HepG2 (cell line): ENCODE data around the gene ACYP2. TPM values are rescaled to one million over a fixed set of nuclear protein-coding genes. Genes with fewer than 3 reads are reported as not detected.

Source experiments
- ATAC-seq: fragments of 200-7000 bp; cut with Tn5 transposase; 3 replicates; pipeline ENCODE4 v1.9.1; 2020; ENCODE audit warnings: mild to moderate bottlenecking, moderate library complexity
- BruUV-seq: library from RNA; stranded (reverse); fragments of 400-500 nt; replicated peaks from 2 replicates; lab custom pipeline; 2021; lab: Mats Ljungman, UMichigan
- CTCF ChIA-PET: fragments of 300-600 bp; formaldehyde crosslinking; extraction: SDS; loops from one replicate; lab custom pipeline; 2021; ENCODE audit warnings: low total read pairs, inconsistent platforms, low intra/inter-chr PET ratio; lab: Yijun Ruan, JAX
- POLR2A ChIA-PET: fragments of 350-600 bp; sonication (Branson Sonifier 250); formaldehyde crosslinking; loops from one replicate; lab custom pipeline; 2020; ENCODE audit warnings: antibody characterized with exemption, inconsistent platforms; lab: Yijun Ruan, JAX
- DNase-seq: peaks from one replicate; pipeline ENCODE4 v3.0.0-alpha.2; 2015; ENCODE audit warnings: low spot score
- FAIRE-seq: peaks from 3 replicates; lab custom pipeline; 2011; peaks lifted over from hg19 to GRCh38; lab: Jason Lieb, UNC
- H2AFZ ChIP-seq: one replicate; pipeline ENCODE4 v1.6.1; 2011; ENCODE audit warnings: low read length, inconsistent platforms
- H3K27ac ChIP-seq: fragments of 300-600 bp; 3 replicates; pipeline ENCODE4 v1.8.0; 2011; ENCODE audit warnings: mixed run types, mild to moderate bottlenecking, mixed read lengths, low read length, inconsistent platforms; ENCODE audit not compliant: insufficient read depth; ENCODE audit errors: extremely low read length
- H3K27me3 ChIP-seq, 2 experiments: fragments of 200-600 bp in 1 of 2; 2 replicates in 1 of 2; 3 replicates in 1 of 2; pipeline versions ENCODE4 v1.6.0 to v1.8.0; 2011; ENCODE audit warnings: low read length in 2 of 2, mild to moderate bottlenecking in 2 of 2, moderate library complexity in 2 of 2, inconsistent platforms in 1 of 2; ENCODE audit not compliant: insufficient read depth in 2 of 2, control insufficient read depth in 1 of 2
- H3K36me3 ChIP-seq, 2 experiments: fragments of 200-600 bp in 1 of 2; replicated peaks in 1 of 2; 2 replicates in 1 of 2; 3 replicates in 1 of 2; pipeline versions ENCODE4 v1.5.1 to v1.8.0; 2011; ENCODE audit warnings: low read length in 2 of 2, inconsistent platforms in 1 of 2; ENCODE audit not compliant: insufficient read depth in 2 of 2, control insufficient read depth in 1 of 2
- H3K4me1 ChIP-seq: 2 replicates; pipeline ENCODE4 v1.5.1; 2012; ENCODE audit warnings: low read length, inconsistent platforms; ENCODE audit not compliant: insufficient read depth
- H3K4me2 ChIP-seq: 2 replicates; pipeline ENCODE4 v1.6.0; 2011; ENCODE audit warnings: low read depth, low read length, inconsistent platforms
- H3K4me3 ChIP-seq, 3 experiments: fragments of 200-600 bp in 1 of 3; sonication (generic), shearing (Covaris generic) in 1 of 3; replicated peaks in 1 of 3; 2 replicates each; pipeline ENCODE4 v1.5.1; 2011 to 2016; ENCODE audit warnings: low read length in 3 of 3, inconsistent platforms in 2 of 3, low read depth in 2 of 3, mild to moderate bottlenecking in 2 of 3, control low read depth in 1 of 3, mixed read lengths in 1 of 3; ENCODE audit not compliant: insufficient read depth in 1 of 3
- H3K79me2 ChIP-seq: one replicate; pipeline ENCODE4 v1.6.1; 2011; ENCODE audit warnings: low read length, inconsistent platforms; ENCODE audit not compliant: insufficient read depth
- H3K9ac ChIP-seq: 2 replicates; pipeline ENCODE4 v1.6.0; 2011; ENCODE audit warnings: mild to moderate bottlenecking, low read depth, low read length, inconsistent platforms; ENCODE audit not compliant: insufficient read depth
- H3K9me3 ChIP-seq: 2 replicates; pipeline ENCODE4 v1.5.1; 2012; ENCODE audit warnings: mild to moderate bottlenecking, low read length
- H4K20me1 ChIP-seq: 2 replicates; pipeline ENCODE4 v1.6.0; 2011; ENCODE audit warnings: inconsistent platforms, mild to moderate bottlenecking, low read length, moderate library complexity; ENCODE audit not compliant: insufficient read depth
- ATAD3A ChIP-seq: sonication (generic); formaldehyde crosslinking; IDR thresholded peaks from 2 replicates; pipeline ENCODE4 v1.4.0; 2020; ENCODE audit warnings: missing genetic modification reagents
- ATF7 ChIP-seq, 2 experiments: fragments of 450-650 bp in 1 of 2; sonication (generic) in 1 of 2; formaldehyde crosslinking in 1 of 2; IDR thresholded peaks; 2 replicates each; pipeline versions ENCODE4 v1.4.0 to v1.6.1; 2016 to 2020; ENCODE audit warnings: antibody characterized with exemption in 1 of 2, mild to moderate bottlenecking in 1 of 2, missing genetic modification reagents in 1 of 2
- ATM ChIP-seq: fragments of 450-650 bp; IDR thresholded peaks from 2 replicates; pipeline ENCODE4 v1.7.1; 2017; ENCODE audit warnings: mild to moderate bottlenecking, borderline replicate concordance
- ETV6 ChIP-seq: sonication (generic); formaldehyde crosslinking; conservative IDR thresholded peaks from 2 replicates; pipeline ENCODE4 v1.4.0; 2020; ENCODE audit warnings: missing genetic modification reagents
- RORA ChIP-seq: sonication (generic); formaldehyde crosslinking; IDR thresholded peaks from 2 replicates; pipeline ENCODE4 v1.5.0; 2020; ENCODE audit warnings: mild to moderate bottlenecking, missing genetic modification reagents, moderate library complexity
- ZBTB33 ChIP-seq: sonication (generic); formaldehyde crosslinking; IDR thresholded peaks from 2 replicates; pipeline ENCODE4 v1.4.0; 2020; ENCODE audit warnings: missing genetic modification reagents
- ZBTB38 ChIP-seq: sonication (generic); formaldehyde crosslinking; IDR thresholded peaks from 2 replicates; pipeline ENCODE4 v1.5.1; 2020; ENCODE audit warnings: mild to moderate bottlenecking, missing genetic modification reagents
- ZNF430 ChIP-seq: sonication (generic); formaldehyde crosslinking; IDR thresholded peaks from 2 replicates; pipeline ENCODE4 v1.9.0; 2021; ENCODE audit warnings: mild to moderate bottlenecking, missing genetic modification reagents
- ZNF550 ChIP-seq: sonication (generic); formaldehyde crosslinking; IDR thresholded peaks from 2 replicates; pipeline ENCODE4 v1.4.0; 2020; ENCODE audit warnings: mild to moderate bottlenecking, missing genetic modification reagents, borderline replicate concordance
- ZNF75D ChIP-seq: sonication (generic); formaldehyde crosslinking; IDR thresholded peaks from 2 replicates; pipeline ENCODE4 v1.8.1; 2023; ENCODE audit warnings: missing genetic modification reagents, mild to moderate bottlenecking, borderline replicate concordance
- ZNF841 ChIP-seq: sonication (generic); formaldehyde crosslinking; IDR thresholded peaks from 2 replicates; pipeline ENCODE4 v1.8.1; 2023; ENCODE audit warnings: missing genetic modification reagents, borderline replicate concordance
- WGBS: methylation state at CpG from one replicate; pipeline ENCODE4 v1.1.6; 2017; ENCODE audit warnings: low lambda C conversion rate; 5-methylcytosine and 5-hydroxymethylcytosine counted together
- in situ Hi-C: cut with HindIII; loops from 2 replicates; pipeline ENCODE4 v1.10.0; 2017; ENCODE audit warnings: low pct_unique_long_range_greater_than_20kb; ENCODE audit not compliant: extremely low pct_ligation_motif_present
- intact Hi-C: fragments of 100-400 bp; cut with micrococcal nuclease; formaldehyde crosslinking; loops from one replicate; pipeline ENCODE4 v1.10.0; 2022; ENCODE audit not compliant: unreplicated experiment
- polyA plus RNA-seq, 8 experiments: library from polyadenylated mRNA; depleted of rRNA in 3 of 8; stranded (reverse) in 7 of 8; unstranded in 1 of 8; fragments of >200 nt; fragmentation: Illumina TruSeq in 4 of 8; extraction: Trizol in 4 of 8; gene quantifications; 2 replicates each; pipeline versions ENCODE4 v1.2.1 to v1.2.3, GENCODE V29; 2011 to 2016; ENCODE audit warnings: low read depth in 4 of 8, missing spikeins in 1 of 8, mixed read lengths in 1 of 8; ENCODE audit not compliant: insufficient read depth in 1 of 8
- total RNA-seq, 5 experiments: library from RNA; depleted of rRNA; stranded (reverse); fragments of >200 nt; fragmentation: Illumina TruSeq; extraction: Trizol; gene quantifications; 2 replicates each; pipeline ENCODE4 v1.2.3, GENCODE V29; 2016; ENCODE audit warnings: low read depth in 1 of 5
- TF ChIP-seq, protein P1 (sequence below), 2 experiments: IDR thresholded peaks; 2 replicates each; pipeline ENCODE4 v1.6.1; 2011 to 2012; ENCODE audit warnings: low read length in 2 of 2, borderline replicate concordance in 1 of 2, low read depth in 1 of 2, mild to moderate bottlenecking in 1 of 2, moderate library complexity in 1 of 2
- TF ChIP-seq, protein P2 (sequence below): sonication (generic); formaldehyde crosslinking; IDR thresholded peaks from 2 replicates; pipeline ENCODE4 v1.5.1; 2020; ENCODE audit warnings: missing genetic modification reagents, mild to moderate bottlenecking, borderline replicate concordance

The ACYP2 gene
- total and polyA plus RNA-seq, 2 of the 13 experiments (the other 11 are each of a cell fraction or from before 2014, with no cell fraction given), result 12.3 to 12.7 TPM

GRCh38 chr2:54262015-54262765 lies 146.8 kb downstream of the ACYP2 start:
- Histone ChIP-seq H3K4me3 (no peak overlapping the region), H3K27me3 (no peaks in the 10 kb centered on the region), H3K79me2 (no peaks in the 10 kb centered on the region), H3K9ac (0 out of 2 replicates have a peak overlapping the region, but pooled peaks have one; percentile 16), H3K4me2 (peak overlapping the region; percentile 43), H4K20me1 (no peaks in the 10 kb centered on the region), H3K9me3 (peaks cover 11% of the 10 kb centered on the region), H3K27ac (peak overlapping the region; percentile 44), H3K36me3 (no peaks in the 10 kb centered on the region), H3K4me1 (peaks cover 47% of the 10 kb centered on the region), H2AFZ (no peak overlapping the region)
- in situ Hi-C loops (no loop called here), intact Hi-C loops (no loop called here)
- FAIRE-seq (no peak), ATAC-seq (peak; percentile 97), DNase-seq (peak; percentile 72)
- ChIA-PET POLR2A (interaction anchor here (1.5 kb wide), 1 partner anchor 218 kb away, joined by 3 read pairs; no protein-coding TSS in a partner anchor), CTCF (no interaction called here)
- BruUV-seq, result no TSS peak
- WGBS, result 73% methylated on average over 2 of the region's 2 CpGs
- TF ChIP-seq RORA (CRISPR knock-in tag), result no peak
- TF ChIP-seq ZNF550 (CRISPR knock-in tag), result no peak
- TF ChIP-seq ZNF430 (CRISPR knock-in tag), result no peak
- TF ChIP-seq ZBTB33 (CRISPR knock-in tag), result no peak
- peak; percentile 97 for TF ChIP-seq ATF7 (IDR thresholded peaks at IDR 0.05)
- TF ChIP-seq ATF7 (CRISPR knock-in tag; IDR thresholded peaks at IDR 0.05), result no peak
- no peak for TF ChIP-seq ZBTB38 (CRISPR knock-in tag)
- TF ChIP-seq, protein P1, sequence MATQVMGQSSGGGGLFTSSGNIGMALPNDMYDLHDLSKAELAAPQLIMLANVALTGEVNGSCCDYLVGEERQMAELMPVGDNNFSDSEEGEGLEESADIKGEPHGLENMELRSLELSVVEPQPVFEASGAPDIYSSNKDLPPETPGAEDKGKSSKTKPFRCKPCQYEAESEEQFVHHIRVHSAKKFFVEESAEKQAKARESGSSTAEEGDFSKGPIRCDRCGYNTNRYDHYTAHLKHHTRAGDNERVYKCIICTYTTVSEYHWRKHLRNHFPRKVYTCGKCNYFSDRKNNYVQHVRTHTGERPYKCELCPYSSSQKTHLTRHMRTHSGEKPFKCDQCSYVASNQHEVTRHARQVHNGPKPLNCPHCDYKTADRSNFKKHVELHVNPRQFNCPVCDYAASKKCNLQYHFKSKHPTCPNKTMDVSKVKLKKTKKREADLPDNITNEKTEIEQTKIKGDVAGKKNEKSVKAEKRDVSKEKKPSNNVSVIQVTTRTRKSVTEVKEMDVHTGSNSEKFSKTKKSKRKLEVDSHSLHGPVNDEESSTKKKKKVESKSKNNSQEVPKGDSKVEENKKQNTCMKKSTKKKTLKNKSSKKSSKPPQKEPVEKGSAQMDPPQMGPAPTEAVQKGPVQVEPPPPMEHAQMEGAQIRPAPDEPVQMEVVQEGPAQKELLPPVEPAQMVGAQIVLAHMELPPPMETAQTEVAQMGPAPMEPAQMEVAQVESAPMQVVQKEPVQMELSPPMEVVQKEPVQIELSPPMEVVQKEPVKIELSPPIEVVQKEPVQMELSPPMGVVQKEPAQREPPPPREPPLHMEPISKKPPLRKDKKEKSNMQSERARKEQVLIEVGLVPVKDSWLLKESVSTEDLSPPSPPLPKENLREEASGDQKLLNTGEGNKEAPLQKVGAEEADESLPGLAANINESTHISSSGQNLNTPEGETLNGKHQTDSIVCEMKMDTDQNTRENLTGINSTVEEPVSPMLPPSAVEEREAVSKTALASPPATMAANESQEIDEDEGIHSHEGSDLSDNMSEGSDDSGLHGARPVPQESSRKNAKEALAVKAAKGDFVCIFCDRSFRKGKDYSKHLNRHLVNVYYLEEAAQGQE (IDR thresholded peaks at IDR 0.05; ENCODE audit: borderline replicate concordance in 1 of 2, low read depth in 1 of 2, low read length in 2 of 2), result no peak
- TF ChIP-seq ATM, result no peak
- TF ChIP-seq ZNF75D (CRISPR knock-in tag), result no peak
- TF ChIP-seq, protein P2, sequence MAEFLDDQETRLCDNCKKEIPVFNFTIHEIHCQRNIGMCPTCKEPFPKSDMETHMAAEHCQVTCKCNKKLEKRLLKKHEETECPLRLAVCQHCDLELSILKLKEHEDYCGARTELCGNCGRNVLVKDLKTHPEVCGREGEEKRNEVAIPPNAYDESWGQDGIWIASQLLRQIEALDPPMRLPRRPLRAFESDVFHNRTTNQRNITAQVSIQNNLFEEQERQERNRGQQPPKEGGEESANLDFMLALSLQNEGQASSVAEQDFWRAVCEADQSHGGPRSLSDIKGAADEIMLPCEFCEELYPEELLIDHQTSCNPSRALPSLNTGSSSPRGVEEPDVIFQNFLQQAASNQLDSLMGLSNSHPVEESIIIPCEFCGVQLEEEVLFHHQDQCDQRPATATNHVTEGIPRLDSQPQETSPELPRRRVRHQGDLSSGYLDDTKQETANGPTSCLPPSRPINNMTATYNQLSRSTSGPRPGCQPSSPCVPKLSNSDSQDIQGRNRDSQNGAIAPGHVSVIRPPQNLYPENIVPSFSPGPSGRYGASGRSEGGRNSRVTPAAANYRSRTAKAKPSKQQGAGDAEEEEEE (CRISPR knock-in tag), result no peak
- TF ChIP-seq ATAD3A (CRISPR knock-in tag), result no peak
- TF ChIP-seq ETV6 (CRISPR knock-in tag), result no peak
- TF ChIP-seq ZNF841, result no peak
